Brain microvascular endothelial cell (primary cell): ENCODE data around the gene SEC23IP.
A peak's percentile ranks its signal among the peaks of the same experiment; 100 is the strongest.

Experiments
- DNase-seq: peaks from one replicate; pipeline ENCODE4 v3.0.0-alpha.2; 2020
- H3K27ac ChIP-seq: fragments of 250-450 bp; sonication (Bioruptor Pico); 2 replicates; pipeline ENCODE4 v1.5.1; 2020; ENCODE audit warnings: mild to moderate bottlenecking, moderate library complexity
- H3K27me3 ChIP-seq: fragments of 250-450 bp; sonication (Bioruptor Pico); replicated peaks from 2 replicates; pipeline ENCODE4 v1.5.1; 2020; ENCODE audit warnings: mild to moderate bottlenecking
- H3K36me3 ChIP-seq: fragments of 250-450 bp; sonication (Bioruptor Pico); replicated peaks from 2 replicates; pipeline ENCODE4 v1.5.1; 2020; ENCODE audit warnings: mild to moderate bottlenecking
- H3K4me3 ChIP-seq: 2 replicates; pipeline ENCODE4 v1.5.1; 2011; ENCODE audit warnings: low read depth, mild to moderate bottlenecking, control low read depth, low read length, moderate library complexity
- CTCF ChIP-seq: IDR thresholded peaks from 2 replicates; pipeline ENCODE4 v1.5.1; 2011; ENCODE audit warnings: low read depth, mild to moderate bottlenecking, moderate library complexity, low read length, control low read depth, inconsistent platforms; ENCODE audit errors: missing control alignments
- in situ Hi-C: cut with HindIII; loops from 2 replicates; pipeline ENCODE4 v1.10.0; 2017; ENCODE audit warnings: low sequenced_read_pairs, low pct_ligation_motif_present

Gene SEC23IP

GRCh38 chr10:119893074-119893473, 544 bp downstream of the SEC23IP start:
- in situ Hi-C loops, result no loop called here
- no peak for TF ChIP-seq CTCF
- Histone ChIP-seq H3K27ac (peak overlapping the region; percentile 59), H3K4me3 (peak overlapping the region; percentile 95), H3K36me3 (peaks cover 11% of the 10 kb centered on the region), H3K27me3 (no peaks in the 10 kb centered on the region)
- no peak for DNase-seq

- no peak overlapping the region for H3K27ac ChIP-seq
- TF ChIP-seq CTCF, result no peak
- H3K4me3 ChIP-seq, result peak overlapping the region; percentile 29
- no peak for DNase-seq
- in situ Hi-C loops, result no loop called here
- no peaks in the 10 kb centered on the region for H3K27me3 ChIP-seq
- peaks cover 19% of the 10 kb centered on the region for H3K36me3 ChIP-seq
Observed at GRCh38 chr10:119893845-119894427, 1.4 kb downstream of the SEC23IP start.

- Histone ChIP-seq H3K4me3 (no peak overlapping the region), H3K27ac (peak overlapping the region; percentile 14), H3K27me3 (no peaks in the 10 kb centered on the region), H3K36me3 (peaks cover 22% of the 10 kb centered on the region)
- DNase-seq, result peak; percentile 29
- TF ChIP-seq CTCF, result no peak
- in situ Hi-C loops, result no loop called here
Observed at GRCh38 chr10:119896061-119896655, 3.6 kb downstream of the SEC23IP start.

- Histone ChIP-seq H3K36me3 (peaks cover 22% of the 10 kb centered on the region), H3K27me3 (no peaks in the 10 kb centered on the region), H3K4me3 (no peak overlapping the region), H3K27ac (no peak overlapping the region)
- TF ChIP-seq CTCF, result no peak
- in situ Hi-C loops, result no loop called here
- no peak for DNase-seq
Observed at GRCh38 chr10:119896937-119897770, 4.6 kb downstream of the SEC23IP start.

- in situ Hi-C loops, result no loop called here
- no peak overlapping the region for H3K27ac ChIP-seq
- no peak for DNase-seq
- H3K4me3 ChIP-seq, result no peak overlapping the region
- TF ChIP-seq CTCF, result no peak
- H3K27me3 ChIP-seq, result no peaks in the 10 kb centered on the region
- peaks cover 30% of the 10 kb centered on the region for H3K36me3 ChIP-seq
Observed at GRCh38 chr10:119898577-119898976, 6.0 kb downstream of the SEC23IP start.
